Transverse colon (tissue), 4 donors: ENCODE data around the gene NCK2.

Experiments used
- CTCF ChIP-seq, 5 experiments: fragments of 200-600 bp in 3 of 5; fragments of 450-650 bp in 2 of 5; sonication (generic) in 3 of 5; IDR thresholded peaks; 1 replicate in 2 of 5; 2 replicates in 3 of 5; pipeline ENCODE4 v1.5.1; 2016 to 2017; ENCODE audit warnings: antibody characterized with exemption in 5 of 5, inconsistent platforms in 3 of 5, mild to moderate bottlenecking in 2 of 5, moderate library complexity in 1 of 5
- EP300 ChIP-seq: sonication (generic); formaldehyde crosslinking; IDR thresholded peaks from one replicate; pipeline ENCODE4 v1.6.1; 2017; ENCODE audit warnings: antibody characterized with exemption, low read depth
- POLR2A ChIP-seq: fragments of 450-650 bp; IDR thresholded peaks from one replicate; pipeline ENCODE4 v1.6.1; 2016; ENCODE audit warnings: antibody characterized with exemption, mild to moderate bottlenecking, moderate library complexity
- POLR2AphosphoS5 ChIP-seq, 3 donors: sonication (generic); formaldehyde crosslinking; IDR thresholded peaks; one replicate each; pipeline ENCODE4 v1.6.1; 2016; ENCODE audit warnings: antibody characterized with exemption in 3 of 3

GRCh38 chr2:105880637-105881036 lies 135.9 kb downstream of the NCK2 start:
- no peak for TF ChIP-seq CTCF (IDR thresholded peaks at IDR 0.05)
- no peak for TF ChIP-seq POLR2A
- no peak for TF ChIP-seq EP300
- no peak for TF ChIP-seq POLR2AphosphoS5 (IDR thresholded peaks at IDR 0.05)
